WTC11 (cell line): ENCODE measurements around the gene POLR2L. TPM values are rescaled to one million over a fixed set of nuclear protein-coding genes. Genes with fewer than 3 reads are reported as not detected.

Source experiments
- ATAC-seq: fragments of 200-7000 bp; cut with Tn5 transposase; 2 replicates; pipeline ENCODE4 v1.10.0; 2021; ENCODE audit warnings: mild to moderate bottlenecking, moderate library complexity
- CTCF ChIA-PET: fragments of 300-600 bp; sonication (Branson Sonifier 250); formaldehyde crosslinking; loops from one replicate; lab custom pipeline; 2021; ENCODE audit warnings: antibody characterized with exemption; lab: Charles Lee
- POLR2A ChIA-PET: fragments of 350-600 bp; sonication (Branson Sonifier 250); formaldehyde crosslinking; loops from one replicate; lab custom pipeline; 2021; ENCODE audit warnings: antibody characterized with exemption; lab: Charles Lee
- DNase-seq: peaks from one replicate; pipeline ENCODE4 v3.0.0; 2021; ENCODE audit warnings: low spot score
- H3K27ac Mint-ChIP-seq: 2 replicates; pipeline ENCODE4 v1.8.0; 2021; ENCODE audit warnings: mixed read lengths
- H3K27me3 Mint-ChIP-seq: 2 replicates; pipeline ENCODE4 v1.8.0; 2021; ENCODE audit warnings: low read depth, mild to moderate bottlenecking, moderate library complexity, mixed read lengths
- H3K36me3 Mint-ChIP-seq: 2 replicates; pipeline ENCODE4 v1.8.0; 2021; ENCODE audit warnings: mixed read lengths
- H3K4me1 Mint-ChIP-seq: 2 replicates; pipeline ENCODE4 v1.8.0; 2022; ENCODE audit warnings: mixed read lengths
- H3K4me3 Mint-ChIP-seq: 2 replicates; pipeline ENCODE4 v1.8.0; 2021; ENCODE audit warnings: mild to moderate bottlenecking, moderate library complexity, mixed read lengths
- H3K9me3 Mint-ChIP-seq: 2 replicates; pipeline ENCODE4 v1.8.0; 2021; ENCODE audit warnings: mixed read lengths
- CBFB ChIP-seq: sonication (generic); formaldehyde crosslinking; IDR thresholded peaks from 2 replicates; pipeline ENCODE4 v1.8.1; 2022; ENCODE audit warnings: mild to moderate bottlenecking, low read depth, missing genetic modification reagents
- ETV6 ChIP-seq: sonication (generic); formaldehyde crosslinking; IDR thresholded peaks from 2 replicates; pipeline ENCODE4 v1.8.1; 2022; ENCODE audit warnings: mild to moderate bottlenecking, missing genetic modification reagents
- GABPB1 ChIP-seq: sonication (generic); formaldehyde crosslinking; IDR thresholded peaks from 2 replicates; pipeline ENCODE4 v1.8.1; 2023; ENCODE audit warnings: mild to moderate bottlenecking, missing genetic modification reagents
- GRHL2 ChIP-seq: fragments of 250-450 bp; sonication (Bioruptor Pico); IDR thresholded peaks from 2 replicates; pipeline ENCODE4 v1.8.0; 2022; ENCODE audit warnings: mild to moderate bottlenecking, moderate library complexity; ENCODE audit not compliant: insufficient replicate concordance, severe bottlenecking
- JAZF1 ChIP-seq: fragments of 250-450 bp; sonication (Bioruptor Pico); IDR thresholded peaks from 2 replicates; pipeline ENCODE4 v1.9.0; 2021; ENCODE audit warnings: moderate library complexity, mild to moderate bottlenecking, inconsistent platforms
- MYBL2 ChIP-seq: sonication (generic); formaldehyde crosslinking; IDR thresholded peaks from 2 replicates; pipeline ENCODE4 v1.8.1; 2023; ENCODE audit warnings: mild to moderate bottlenecking, moderate library complexity, missing genetic modification reagents
- NR1H2 ChIP-seq: sonication (generic); formaldehyde crosslinking; IDR thresholded peaks from 2 replicates; pipeline ENCODE4 v1.9.0; 2021; ENCODE audit warnings: mild to moderate bottlenecking, moderate library complexity, missing genetic modification reagents
- NR2C2 ChIP-seq: sonication (generic); formaldehyde crosslinking; IDR thresholded peaks from 2 replicates; pipeline ENCODE4 v1.8.0; 2022; ENCODE audit warnings: mild to moderate bottlenecking, missing genetic modification reagents
- NR3C1 ChIP-seq: sonication (generic); formaldehyde crosslinking; conservative IDR thresholded peaks from 2 replicates; pipeline ENCODE4 v1.8.1; 2023; ENCODE audit warnings: low read depth, mild to moderate bottlenecking, missing genetic modification reagents
- TEAD4 ChIP-seq: sonication (generic); formaldehyde crosslinking; IDR thresholded peaks from 2 replicates; pipeline ENCODE4 v1.8.0; 2022; ENCODE audit warnings: mild to moderate bottlenecking, missing genetic modification reagents
- ZBTB21 ChIP-seq: sonication (generic); formaldehyde crosslinking; IDR thresholded peaks from 2 replicates; pipeline ENCODE4 v1.8.1; 2023; ENCODE audit warnings: mild to moderate bottlenecking, missing genetic modification reagents, borderline replicate concordance
- ZNF121 ChIP-seq: sonication (generic); formaldehyde crosslinking; IDR thresholded peaks from 2 replicates; pipeline ENCODE4 v1.8.0; 2023; ENCODE audit warnings: missing genetic modification reagents
- ZNF423 ChIP-seq: fragments of 250-450 bp; sonication (Bioruptor Pico); IDR thresholded peaks from 2 replicates; pipeline ENCODE4 v2.1.2; 2022; ENCODE audit warnings: mild to moderate bottlenecking, moderate library complexity
- total RNA-seq: library from RNA; stranded (reverse); gene quantifications from 3 replicates; pipeline ENCODE4 v1.2.3, GENCODE V29; 2021
- TF ChIP-seq, protein P1 (sequence below): fragments of 200-600 bp; IDR thresholded peaks from 2 replicates; pipeline ENCODE4 v1.8.0; 2022; ENCODE audit warnings: antibody characterized with exemption
- TF ChIP-seq, protein P2 (sequence below): sonication (generic); formaldehyde crosslinking; IDR thresholded peaks from 2 replicates; pipeline ENCODE4 v1.8.1; 2022; ENCODE audit warnings: mild to moderate bottlenecking, missing genetic modification reagents, moderate library complexity, borderline replicate concordance
- TF ChIP-seq, protein P3 (sequence below): sonication (generic); formaldehyde crosslinking; IDR thresholded peaks from 2 replicates; pipeline ENCODE4 v1.8.1; 2023; ENCODE audit warnings: mild to moderate bottlenecking, missing genetic modification reagents, borderline replicate concordance
- TF ChIP-seq, protein P4 (sequence below): sonication (generic); formaldehyde crosslinking; IDR thresholded peaks from 2 replicates; pipeline ENCODE4 v1.8.1; 2023; ENCODE audit warnings: mild to moderate bottlenecking, missing genetic modification reagents
- TF ChIP-seq, protein P5 (sequence below): sonication (generic); formaldehyde crosslinking; IDR thresholded peaks from 2 replicates; pipeline ENCODE4 v1.8.1; 2022; ENCODE audit warnings: missing genetic modification reagents, borderline replicate concordance

POLR2L gene
- total RNA-seq, 1 experiment from 2014 or later, result 152 TPM

DNA sequence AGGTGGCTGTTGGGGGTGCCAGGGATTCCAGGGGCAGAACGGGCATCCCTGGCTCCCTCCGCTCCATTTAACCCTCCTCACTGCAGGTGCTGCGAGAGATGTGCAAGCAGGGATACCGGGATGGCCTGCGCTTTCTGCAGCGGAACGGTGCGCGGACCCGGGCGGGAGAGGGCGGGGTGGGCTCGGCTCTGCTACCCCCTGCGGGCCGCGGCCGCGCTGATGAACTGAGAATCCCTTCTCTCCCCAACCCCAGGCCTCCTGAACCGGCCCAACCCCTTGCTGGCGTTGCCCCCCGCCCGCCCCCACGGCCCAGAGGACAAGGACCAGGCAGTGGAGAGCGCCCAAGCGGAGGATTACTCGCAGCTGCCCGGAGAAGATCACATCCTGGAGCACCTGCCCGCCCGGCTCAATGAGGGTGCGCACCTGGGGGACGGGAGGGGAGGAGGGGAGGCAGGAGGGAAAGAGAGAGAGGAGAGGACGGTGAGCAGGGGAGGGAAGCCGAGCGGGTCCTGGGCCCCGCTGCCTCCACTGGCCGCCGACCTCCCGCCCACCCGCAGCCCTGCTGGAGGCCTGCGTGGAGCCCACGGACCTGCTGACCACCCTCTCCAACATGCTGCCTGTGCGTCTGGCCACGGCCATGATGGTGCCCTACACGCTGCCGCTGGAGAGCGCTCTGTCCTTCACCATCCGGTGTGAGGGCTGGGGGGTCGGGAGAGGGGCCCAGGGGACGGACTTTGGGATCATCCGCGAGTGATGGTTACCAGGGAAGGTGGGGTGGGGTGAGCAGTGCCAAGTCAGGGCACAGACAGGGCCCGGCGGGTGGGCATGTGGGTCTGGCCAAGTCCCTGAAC is 18.7 kb downstream of the POLR2L start:
- DNase-seq (no peak), ATAC-seq (no peak)
- Mint-ChIP-seq H3K36me3 (no peaks in the 10 kb centered on the region), H3K4me3 (no peak overlapping the region), H3K9me3 (no peaks in the 10 kb centered on the region), H3K4me1 (peaks cover 21% of the 10 kb centered on the region), H3K27ac (no peak overlapping the region), H3K27me3 (peaks cover 10% of the 10 kb centered on the region)
- CTCF ChIA-PET, result no interaction called here
- POLR2A ChIA-PET, result no interaction called here
- no peak for TF ChIP-seq ZNF423
- TF ChIP-seq JAZF1 (CRISPR knock-in tag), result no peak
- TF ChIP-seq, protein P1, sequence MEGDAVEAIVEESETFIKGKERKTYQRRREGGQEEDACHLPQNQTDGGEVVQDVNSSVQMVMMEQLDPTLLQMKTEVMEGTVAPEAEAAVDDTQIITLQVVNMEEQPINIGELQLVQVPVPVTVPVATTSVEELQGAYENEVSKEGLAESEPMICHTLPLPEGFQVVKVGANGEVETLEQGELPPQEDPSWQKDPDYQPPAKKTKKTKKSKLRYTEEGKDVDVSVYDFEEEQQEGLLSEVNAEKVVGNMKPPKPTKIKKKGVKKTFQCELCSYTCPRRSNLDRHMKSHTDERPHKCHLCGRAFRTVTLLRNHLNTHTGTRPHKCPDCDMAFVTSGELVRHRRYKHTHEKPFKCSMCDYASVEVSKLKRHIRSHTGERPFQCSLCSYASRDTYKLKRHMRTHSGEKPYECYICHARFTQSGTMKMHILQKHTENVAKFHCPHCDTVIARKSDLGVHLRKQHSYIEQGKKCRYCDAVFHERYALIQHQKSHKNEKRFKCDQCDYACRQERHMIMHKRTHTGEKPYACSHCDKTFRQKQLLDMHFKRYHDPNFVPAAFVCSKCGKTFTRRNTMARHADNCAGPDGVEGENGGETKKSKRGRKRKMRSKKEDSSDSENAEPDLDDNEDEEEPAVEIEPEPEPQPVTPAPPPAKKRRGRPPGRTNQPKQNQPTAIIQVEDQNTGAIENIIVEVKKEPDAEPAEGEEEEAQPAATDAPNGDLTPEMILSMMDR, result no peak
- no peak for TF ChIP-seq GABPB1 (CRISPR knock-in tag)
- TF ChIP-seq TEAD4, result no peak
- TF ChIP-seq, protein P2, sequence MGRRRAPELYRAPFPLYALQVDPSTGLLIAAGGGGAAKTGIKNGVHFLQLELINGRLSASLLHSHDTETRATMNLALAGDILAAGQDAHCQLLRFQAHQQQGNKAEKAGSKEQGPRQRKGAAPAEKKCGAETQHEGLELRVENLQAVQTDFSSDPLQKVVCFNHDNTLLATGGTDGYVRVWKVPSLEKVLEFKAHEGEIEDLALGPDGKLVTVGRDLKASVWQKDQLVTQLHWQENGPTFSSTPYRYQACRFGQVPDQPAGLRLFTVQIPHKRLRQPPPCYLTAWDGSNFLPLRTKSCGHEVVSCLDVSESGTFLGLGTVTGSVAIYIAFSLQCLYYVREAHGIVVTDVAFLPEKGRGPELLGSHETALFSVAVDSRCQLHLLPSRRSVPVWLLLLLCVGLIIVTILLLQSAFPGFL, result no peak
- TF ChIP-seq ETV6 (CRISPR knock-in tag), result no peak
- TF ChIP-seq NR3C1, result no peak
- no peak for TF ChIP-seq GRHL2 (CRISPR knock-in tag)
- no peak for TF ChIP-seq NR2C2
- TF ChIP-seq, protein P3, sequence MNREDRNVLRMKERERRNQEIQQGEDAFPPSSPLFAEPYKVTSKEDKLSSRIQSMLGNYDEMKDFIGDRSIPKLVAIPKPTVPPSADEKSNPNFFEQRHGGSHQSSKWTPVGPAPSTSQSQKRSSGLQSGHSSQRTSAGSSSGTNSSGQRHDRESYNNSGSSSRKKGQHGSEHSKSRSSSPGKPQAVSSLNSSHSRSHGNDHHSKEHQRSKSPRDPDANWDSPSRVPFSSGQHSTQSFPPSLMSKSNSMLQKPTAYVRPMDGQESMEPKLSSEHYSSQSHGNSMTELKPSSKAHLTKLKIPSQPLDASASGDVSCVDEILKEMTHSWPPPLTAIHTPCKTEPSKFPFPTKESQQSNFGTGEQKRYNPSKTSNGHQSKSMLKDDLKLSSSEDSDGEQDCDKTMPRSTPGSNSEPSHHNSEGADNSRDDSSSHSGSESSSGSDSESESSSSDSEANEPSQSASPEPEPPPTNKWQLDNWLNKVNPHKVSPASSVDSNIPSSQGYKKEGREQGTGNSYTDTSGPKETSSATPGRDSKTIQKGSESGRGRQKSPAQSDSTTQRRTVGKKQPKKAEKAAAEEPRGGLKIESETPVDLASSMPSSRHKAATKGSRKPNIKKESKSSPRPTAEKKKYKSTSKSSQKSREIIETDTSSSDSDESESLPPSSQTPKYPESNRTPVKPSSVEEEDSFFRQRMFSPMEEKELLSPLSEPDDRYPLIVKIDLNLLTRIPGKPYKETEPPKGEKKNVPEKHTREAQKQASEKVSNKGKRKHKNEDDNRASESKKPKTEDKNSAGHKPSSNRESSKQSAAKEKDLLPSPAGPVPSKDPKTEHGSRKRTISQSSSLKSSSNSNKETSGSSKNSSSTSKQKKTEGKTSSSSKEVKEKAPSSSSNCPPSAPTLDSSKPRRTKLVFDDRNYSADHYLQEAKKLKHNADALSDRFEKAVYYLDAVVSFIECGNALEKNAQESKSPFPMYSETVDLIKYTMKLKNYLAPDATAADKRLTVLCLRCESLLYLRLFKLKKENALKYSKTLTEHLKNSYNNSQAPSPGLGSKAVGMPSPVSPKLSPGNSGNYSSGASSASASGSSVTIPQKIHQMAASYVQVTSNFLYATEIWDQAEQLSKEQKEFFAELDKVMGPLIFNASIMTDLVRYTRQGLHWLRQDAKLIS (CRISPR knock-in tag), result no peak
- TF ChIP-seq, protein P4, sequence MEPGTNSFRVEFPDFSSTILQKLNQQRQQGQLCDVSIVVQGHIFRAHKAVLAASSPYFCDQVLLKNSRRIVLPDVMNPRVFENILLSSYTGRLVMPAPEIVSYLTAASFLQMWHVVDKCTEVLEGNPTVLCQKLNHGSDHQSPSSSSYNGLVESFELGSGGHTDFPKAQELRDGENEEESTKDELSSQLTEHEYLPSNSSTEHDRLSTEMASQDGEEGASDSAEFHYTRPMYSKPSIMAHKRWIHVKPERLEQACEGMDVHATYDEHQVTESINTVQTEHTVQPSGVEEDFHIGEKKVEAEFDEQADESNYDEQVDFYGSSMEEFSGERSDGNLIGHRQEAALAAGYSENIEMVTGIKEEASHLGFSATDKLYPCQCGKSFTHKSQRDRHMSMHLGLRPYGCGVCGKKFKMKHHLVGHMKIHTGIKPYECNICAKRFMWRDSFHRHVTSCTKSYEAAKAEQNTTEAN, result no peak
- TF ChIP-seq ZNF121 (CRISPR knock-in tag), result no peak
- TF ChIP-seq, protein P5, sequence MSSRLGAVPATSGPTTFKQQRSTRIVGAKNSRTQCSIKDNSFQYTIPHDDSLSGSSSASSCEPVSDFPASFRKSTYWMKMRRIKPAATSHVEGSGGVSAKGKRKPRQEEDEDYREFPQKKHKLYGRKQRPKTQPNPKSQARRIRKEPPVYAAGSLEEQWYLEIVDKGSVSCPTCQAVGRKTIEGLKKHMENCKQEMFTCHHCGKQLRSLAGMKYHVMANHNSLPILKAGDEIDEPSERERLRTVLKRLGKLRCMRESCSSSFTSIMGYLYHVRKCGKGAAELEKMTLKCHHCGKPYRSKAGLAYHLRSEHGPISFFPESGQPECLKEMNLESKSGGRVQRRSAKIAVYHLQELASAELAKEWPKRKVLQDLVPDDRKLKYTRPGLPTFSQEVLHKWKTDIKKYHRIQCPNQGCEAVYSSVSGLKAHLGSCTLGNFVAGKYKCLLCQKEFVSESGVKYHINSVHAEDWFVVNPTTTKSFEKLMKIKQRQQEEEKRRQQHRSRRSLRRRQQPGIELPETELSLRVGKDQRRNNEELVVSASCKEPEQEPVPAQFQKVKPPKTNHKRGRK (CRISPR knock-in tag), result no peak
- TF ChIP-seq NR1H2 (CRISPR knock-in tag), result no peak
- TF ChIP-seq MYBL2 (CRISPR knock-in tag), result no peak
- TF ChIP-seq CBFB (CRISPR knock-in tag), result no peak
- no peak for TF ChIP-seq ZBTB21 (CRISPR knock-in tag)
